ENCODE measurements around the gene FN1. TPM values are rescaled to one million over a fixed set of nuclear protein-coding genes. Genes with fewer than 3 reads are reported as not detected.

FN1 gene
- total RNA-seq, 1 experiment from 2014 or later = 11.1 TPM

DNA sequence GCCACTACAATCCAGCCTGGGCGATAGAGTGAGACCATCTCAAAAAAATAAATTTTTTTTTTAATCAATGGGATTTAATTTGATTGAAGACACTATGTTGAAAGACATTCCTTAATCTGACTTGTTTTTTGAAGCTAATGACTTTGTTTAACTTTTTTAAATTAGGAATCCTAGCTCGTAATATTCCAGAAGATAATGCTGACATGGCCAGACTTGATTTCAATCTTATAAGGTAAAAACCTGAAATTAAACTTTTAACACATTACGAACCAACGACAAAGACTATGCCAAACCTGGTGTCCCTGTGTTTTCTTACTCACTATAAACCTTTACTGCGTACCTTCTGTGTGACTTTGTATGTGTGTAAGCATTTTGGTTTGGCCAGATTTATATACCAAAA, 116.4 kb downstream of the FN1 start:
- Histone ChIP-seq H3K9ac (ENCODE audit: low read length) (no peak overlapping the region), H4K20me1 (ENCODE audit: insufficient read depth) (peaks cover 4% of the 10 kb centered on the region; the same call in 1 of the 2 replicates), H3K4me2 (ENCODE audit: low read length) (no peak overlapping the region), H3K79me2 (ENCODE audit: insufficient read depth, low read length) (peaks cover 93% of the 10 kb centered on the region), H3K4me3 (replicated peaks in 1 of 2; ENCODE audit: low read depth in 1 of 2, low read length in 2 of 2) (no peak overlapping the region), H3K4me1 (ENCODE audit: control insufficient read depth in 1 of 2, insufficient read depth in 2 of 2, low read length in 2 of 2) (no peaks in the 10 kb centered on the region), H3K27ac (ENCODE audit: low read depth, low read length) (no peak overlapping the region), H3K36me3 (ENCODE audit: control insufficient read depth in 1 of 2, insufficient read depth in 2 of 2, low read length in 2 of 2) (peaks cover 33 to 44% of the 10 kb centered on the region in 2 experiments), H3K9me3 (ENCODE audit: control insufficient read depth in 1 of 2, insufficient read depth in 1 of 2, low read depth in 1 of 2, low read length in 2 of 2) (no peaks in the 10 kb centered on the region), H3K27me3 (ENCODE audit: insufficient read depth, low read length) (no peaks in the 10 kb centered on the region), H3K9me2 (ENCODE audit: insufficient read depth) (no peaks in the 10 kb centered on the region), H2AFZ (ENCODE audit: low read depth, low read length, poor library complexity, severe bottlenecking) (no peak overlapping the region)
- TF ChIP-seq EZH2phosphoT487 (IDR thresholded peaks at IDR 0.05; ENCODE audit: borderline replicate concordance) = no peak
- TF ChIP-seq, protein P1, sequence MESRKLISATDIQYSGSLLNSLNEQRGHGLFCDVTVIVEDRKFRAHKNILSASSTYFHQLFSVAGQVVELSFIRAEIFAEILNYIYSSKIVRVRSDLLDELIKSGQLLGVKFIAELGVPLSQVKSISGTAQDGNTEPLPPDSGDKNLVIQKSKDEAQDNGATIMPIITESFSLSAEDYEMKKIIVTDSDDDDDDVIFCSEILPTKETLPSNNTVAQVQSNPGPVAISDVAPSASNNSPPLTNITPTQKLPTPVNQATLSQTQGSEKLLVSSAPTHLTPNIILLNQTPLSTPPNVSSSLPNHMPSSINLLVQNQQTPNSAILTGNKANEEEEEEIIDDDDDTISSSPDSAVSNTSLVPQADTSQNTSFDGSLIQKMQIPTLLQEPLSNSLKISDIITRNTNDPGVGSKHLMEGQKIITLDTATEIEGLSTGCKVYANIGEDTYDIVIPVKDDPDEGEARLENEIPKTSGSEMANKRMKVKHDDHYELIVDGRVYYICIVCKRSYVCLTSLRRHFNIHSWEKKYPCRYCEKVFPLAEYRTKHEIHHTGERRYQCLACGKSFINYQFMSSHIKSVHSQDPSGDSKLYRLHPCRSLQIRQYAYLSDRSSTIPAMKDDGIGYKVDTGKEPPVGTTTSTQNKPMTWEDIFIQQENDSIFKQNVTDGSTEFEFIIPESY (IDR thresholded peaks at IDR 0.05; ENCODE audit: extremely low read depth, insufficient replicate concordance, low read length) = no peak
- TF ChIP-seq POLR2A (IDR thresholded peaks at IDR 0.05; ENCODE audit: borderline replicate concordance, extremely low read depth, insufficient read depth, insufficient read length) = no peak
- no peak for TF ChIP-seq EZH2 (IDR thresholded peaks at IDR 0.05)
- TF ChIP-seq CTCF (IDR thresholded peaks at IDR 0.05 in 2 of 3, conservative IDR thresholded peaks at IDR 0.05 in 1 of 3; ENCODE audit: borderline replicate concordance in 1 of 3, insufficient read depth in 1 of 3, low read depth in 2 of 3, low read length in 2 of 3) = no peak
- no peak for TF ChIP-seq ZNF274 (IDR thresholded peaks at IDR 0.05; ENCODE audit: low read depth, low read length)
- TF ChIP-seq MAX (IDR thresholded peaks at IDR 0.05) = no peak
- no peak for TF ChIP-seq CBX3 (IDR thresholded peaks at IDR 0.05; ENCODE audit: low read depth)
- no peak for TF ChIP-seq POLR2AphosphoS5 (IDR thresholded peaks at IDR 0.05; ENCODE audit: low read depth, low read length)
- no peak for TF ChIP-seq YY1 (IDR thresholded peaks at IDR 0.05; ENCODE audit: extremely low read depth, insufficient replicate concordance, low read depth, low read length)
- TF ChIP-seq ELF1 (IDR thresholded peaks at IDR 0.05; ENCODE audit: borderline replicate concordance, low read depth) = no peak
- TF ChIP-seq EGR1 (IDR thresholded peaks at IDR 0.05; ENCODE audit: low read depth) = no peak
- no peak for TF ChIP-seq JUND (IDR thresholded peaks at IDR 0.05)
- TF ChIP-seq ZFX (IDR thresholded peaks at IDR 0.05) = no peak
- TF ChIP-seq RAD21 (IDR thresholded peaks at IDR 0.05; ENCODE audit: low read depth) = no peak
- no peak for TF ChIP-seq TCF7L2 (IDR thresholded peaks at IDR 0.05; ENCODE audit: borderline replicate concordance, extremely low read depth, insufficient read depth, insufficient read length)
- no peak for TF ChIP-seq FOSL1 (IDR thresholded peaks at IDR 0.05; ENCODE audit: low read depth)
- no peak for ATAC-seq
- no TSS peak for BruUV-seq (replicated peaks)
- ChIA-PET RAD21 (ENCODE audit: low non-redundant PET in 1 of 2, low total read pairs in 2 of 2, uncharacterized antibody in 2 of 2, unreplicated experiment in 2 of 2) (no interaction called here), POLR2A (no interaction called here), CTCF (no interaction called here)
- intact Hi-C loops (cut with micrococcal nuclease) = no loop called here
- no peak for DNase-seq (ENCODE audit: low read depth, low spot score)
